ENCODE results near the gene UGT8.
A peak's percentile ranks its signal among the peaks of the same experiment; 100 is the strongest.
"Not testable (repeated sequence)": the region's sequence is repeated elsewhere in the genome, so short reads cannot be mapped to it uniquely, and the experiment has no call there.

Gene UGT8

DNA sequence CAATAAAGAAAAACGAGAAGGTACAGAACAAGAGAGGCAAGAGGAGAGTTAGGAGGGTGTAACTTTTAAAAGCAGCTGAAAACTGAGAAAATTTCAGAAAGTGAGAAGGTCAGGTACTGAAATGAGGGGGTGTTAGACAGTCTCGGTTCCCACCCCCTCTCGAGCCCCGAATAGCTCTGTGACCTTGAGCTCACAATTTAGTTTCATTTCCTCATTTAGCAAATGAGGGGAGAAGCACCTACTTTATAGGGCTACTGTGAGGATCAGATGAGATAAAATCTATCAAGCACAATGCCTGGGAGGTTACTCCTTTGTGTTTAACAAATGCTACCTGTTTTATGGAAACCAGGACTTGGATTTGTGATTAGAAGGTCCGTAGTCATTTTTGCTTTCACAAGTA, 4.9 kb downstream of the UGT8 start:
- no peak for DNase-seq (ENCODE audit: low read depth)

GRCh38 chr4:114606245-114606644, 7.6 kb downstream of the UGT8 start:
- DNase-seq (ENCODE audit: low read depth), result no peak

DNA sequence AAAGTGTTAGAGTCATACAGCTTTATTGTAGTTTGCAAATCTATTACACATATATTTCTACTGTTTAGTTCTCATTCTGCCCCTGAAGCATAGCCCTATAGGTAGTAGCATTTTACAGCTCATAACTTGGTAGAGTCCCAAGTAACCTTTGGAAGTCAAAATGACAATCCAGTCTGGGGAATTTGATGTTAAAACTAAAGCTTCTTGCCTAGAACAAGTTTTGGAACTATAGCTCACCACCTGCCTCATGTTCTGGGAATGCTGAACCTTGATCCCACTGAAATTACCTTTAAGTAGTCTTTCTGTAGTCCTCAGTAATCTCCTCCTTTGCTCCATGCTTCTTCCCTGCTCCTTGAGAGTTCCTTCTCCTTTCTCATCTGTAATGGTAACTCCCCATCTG, 8.4 kb downstream of the UGT8 start:
- no peak for DNase-seq (ENCODE audit: low read depth)

DNA sequence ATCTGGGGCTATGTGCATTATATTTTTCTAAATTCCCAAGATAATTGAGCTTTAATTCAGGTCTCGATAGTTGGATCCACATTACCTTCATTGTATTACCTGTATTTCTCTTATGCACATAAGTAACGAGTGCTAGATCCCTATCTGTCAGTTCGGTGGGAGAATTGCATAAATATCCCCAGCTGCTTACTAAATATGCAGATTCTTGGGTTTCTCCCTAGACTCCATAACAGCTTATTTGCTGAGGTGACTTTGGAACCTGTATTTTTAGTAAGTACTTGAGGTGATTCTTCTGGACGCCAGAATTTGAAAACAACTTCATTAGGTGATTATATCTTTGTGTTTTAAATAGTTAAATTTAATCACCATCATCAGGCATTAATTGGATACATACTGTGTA, 15.0 kb downstream of the UGT8 start:
- DNase-seq (ENCODE audit: low read depth), result no peak

DNA sequence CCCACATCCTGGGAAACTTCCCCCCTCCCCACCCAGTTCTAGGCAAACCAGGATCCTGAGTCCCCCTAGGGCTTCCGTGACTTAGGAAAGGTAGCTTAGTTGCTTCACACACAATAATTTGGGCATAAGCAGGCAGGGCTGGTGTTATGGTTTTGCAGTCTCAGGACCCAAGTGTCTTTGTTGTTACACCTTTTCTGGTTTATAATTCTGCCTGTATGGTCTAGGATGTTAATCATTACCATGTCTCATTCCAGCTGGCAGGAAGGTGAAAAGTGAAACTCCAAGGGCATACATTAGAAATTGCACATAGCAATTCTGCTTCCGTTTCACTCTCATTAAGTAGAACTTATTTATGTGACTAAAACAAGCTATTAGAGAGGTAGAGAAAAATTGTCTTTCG, 16.8 kb downstream of the UGT8 start:
- no peak for DNase-seq (ENCODE audit: low read depth)

DNA sequence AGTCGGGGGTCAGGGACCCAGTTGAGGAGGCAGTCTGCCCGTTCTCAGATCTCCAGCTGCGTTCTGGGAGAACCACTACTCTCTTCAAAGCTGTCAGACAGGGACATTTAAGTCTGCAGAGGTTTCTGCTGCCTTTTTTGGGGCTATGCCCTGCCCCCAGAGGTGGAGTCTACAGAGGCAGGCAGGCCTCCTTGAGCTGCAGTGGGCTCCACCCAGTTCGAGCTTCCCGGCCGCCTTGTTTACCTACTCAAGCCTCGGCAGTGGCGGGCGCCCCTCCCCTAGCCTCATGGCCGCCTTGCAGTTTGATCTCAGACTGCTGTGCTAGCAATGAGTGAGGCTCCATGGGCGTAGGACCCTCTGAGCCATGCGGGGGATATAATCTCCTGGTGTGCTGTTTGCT, 17.4 kb downstream of the UGT8 start:
- DNase-seq (ENCODE audit: low read depth), result not testable (repeated sequence)

GRCh38 chr4:114626196-114626595, 27.6 kb downstream of the UGT8 start:
- DNase-seq (ENCODE audit: low read depth), result no peak

- no peak for DNase-seq (ENCODE audit: low read depth)
Measured at GRCh38 chr4:114636192-114636935, 37.8 kb downstream of the UGT8 start.

DNA sequence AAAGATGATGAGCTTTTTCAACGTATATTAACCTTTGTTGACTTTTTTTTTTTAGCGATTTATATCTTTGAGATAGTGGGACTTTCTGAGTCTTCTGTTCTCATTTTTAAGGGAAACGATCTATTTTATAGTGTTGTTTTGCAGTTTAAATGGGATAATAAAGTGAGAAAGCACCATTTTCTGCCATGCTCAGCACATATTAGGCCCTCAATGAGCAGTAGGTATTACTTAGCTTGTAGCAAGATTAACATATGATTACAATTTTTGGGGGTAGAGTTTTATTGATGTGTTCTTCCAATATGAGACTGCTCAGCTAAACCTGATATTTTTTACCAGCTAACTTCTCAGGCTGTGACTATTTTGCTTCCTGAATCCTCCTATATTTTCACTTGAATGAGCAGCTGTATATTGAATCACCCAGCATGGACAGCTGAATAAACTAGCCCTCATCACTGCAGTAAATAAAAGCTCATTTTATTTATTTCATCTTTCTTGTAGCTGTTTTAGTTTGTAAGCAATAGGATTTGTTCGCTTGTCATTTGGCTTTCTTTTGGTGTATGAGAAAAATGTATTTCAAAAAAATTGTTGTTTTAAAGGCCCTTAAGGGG, 43.7 kb downstream of the UGT8 start:
- DNase-seq (ENCODE audit: low read depth), result no peak

DNA sequence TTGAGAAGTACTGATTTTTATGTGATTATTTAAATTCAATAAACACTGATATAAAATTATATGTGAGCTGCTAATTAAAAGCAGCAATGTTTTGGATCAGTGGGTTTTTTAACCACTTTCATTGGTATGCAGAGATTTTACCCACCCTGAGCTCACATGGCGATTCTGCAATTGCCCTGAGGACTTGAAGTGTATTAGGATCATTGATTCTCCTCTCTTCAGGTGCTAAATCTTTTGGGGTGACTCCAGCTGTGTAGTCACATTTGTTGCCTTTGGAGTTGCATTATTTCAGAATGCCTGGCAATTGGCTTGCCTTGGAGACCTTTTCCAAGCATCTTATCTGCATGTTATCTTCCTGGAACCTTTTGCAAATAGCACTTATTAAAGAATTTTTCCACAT, 51.3 kb downstream of the UGT8 start:
- DNase-seq (ENCODE audit: low read depth), result no peak

DNA sequence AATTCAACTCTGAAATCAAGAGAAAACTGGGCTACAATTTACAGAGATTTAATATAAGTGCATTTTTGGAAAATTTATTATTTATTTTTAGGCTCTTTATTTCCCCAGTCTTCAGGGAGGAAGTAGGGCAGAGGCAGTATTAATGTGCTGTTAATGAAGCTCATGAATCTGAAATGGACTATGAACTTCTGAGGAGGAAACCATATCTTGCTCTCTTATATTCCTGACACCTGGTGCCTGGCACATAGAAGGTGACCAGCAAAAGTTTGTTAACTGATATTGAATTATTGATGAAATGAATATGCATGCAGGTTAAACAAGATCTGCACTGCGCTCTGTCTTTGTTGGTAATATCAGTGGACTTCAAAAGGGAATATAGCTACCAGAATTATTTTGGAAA, 55.1 kb downstream of the UGT8 start:
- DNase-seq (ENCODE audit: low read depth), result no peak

GRCh38 chr4:114654592-114654991, 56.0 kb downstream of the UGT8 start:
- DNase-seq (ENCODE audit: low read depth), result no peak

- DNase-seq (ENCODE audit: low read depth), result no peak
Measured at GRCh38 chr4:114658179-114658578, 59.6 kb downstream of the UGT8 start.

- DNase-seq (ENCODE audit: low read depth), result no peak
Measured at GRCh38 chr4:114658776-114659175, 60.2 kb downstream of the UGT8 start.

DNA sequence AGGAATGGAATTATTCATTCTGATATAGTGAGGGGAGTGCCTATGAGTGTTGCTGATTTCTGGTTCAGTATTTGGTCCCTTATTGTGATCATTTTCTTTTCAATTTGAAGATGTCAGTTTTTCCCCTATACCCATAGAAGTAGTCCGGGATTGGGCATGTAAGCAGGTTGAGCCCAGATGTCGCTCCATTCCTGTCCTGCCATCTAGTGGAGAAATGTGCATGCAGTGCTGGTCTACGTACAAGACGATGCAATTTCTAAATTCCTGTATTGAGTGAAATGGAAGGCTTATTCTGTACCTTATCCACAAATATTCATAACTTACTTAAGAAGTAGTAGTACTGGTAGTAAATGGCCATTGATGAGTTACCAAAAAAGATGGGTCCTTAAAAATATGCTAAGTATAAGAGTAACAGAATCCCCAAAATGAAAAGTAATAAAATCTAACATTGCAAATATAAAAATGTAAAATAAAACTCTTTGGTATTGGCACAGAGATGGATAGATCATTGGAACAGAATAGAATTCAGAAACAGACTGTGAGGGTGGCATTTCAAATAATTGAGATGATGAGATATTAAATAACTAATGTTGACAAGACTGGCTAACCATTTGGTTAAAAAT, 60.9 kb downstream of the UGT8 start:
- peak; percentile 2 for DNase-seq (ENCODE audit: low read depth)

DNA sequence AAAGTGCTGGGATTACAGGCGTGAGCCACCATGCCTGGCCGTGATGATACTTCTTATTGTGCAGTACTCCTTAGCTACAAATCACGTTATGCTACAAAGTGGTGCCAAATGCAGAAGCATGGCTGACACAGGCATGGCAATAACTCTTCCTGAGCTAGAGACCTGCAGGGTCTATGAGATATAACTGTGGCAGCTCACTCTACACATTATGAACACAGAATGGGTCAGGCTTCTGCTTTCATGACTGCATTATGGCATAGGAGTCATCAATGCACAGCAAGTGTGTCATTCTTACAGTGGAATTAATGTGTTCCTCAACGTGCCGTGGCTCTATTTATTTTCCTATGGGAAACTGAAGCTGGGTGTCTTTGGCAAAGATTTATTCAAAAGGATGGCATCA, 64.5 kb downstream of the UGT8 start:
- no peak for DNase-seq (ENCODE audit: low read depth)

GRCh38 chr4:114668577-114668976, 70.0 kb downstream of the UGT8 start:
- no peak for DNase-seq (ENCODE audit: low read depth)

GRCh38 chr4:114670733-114671132, 72.1 kb downstream of the UGT8 start:
- not testable (repeated sequence) for DNase-seq (ENCODE audit: low read depth)

DNA sequence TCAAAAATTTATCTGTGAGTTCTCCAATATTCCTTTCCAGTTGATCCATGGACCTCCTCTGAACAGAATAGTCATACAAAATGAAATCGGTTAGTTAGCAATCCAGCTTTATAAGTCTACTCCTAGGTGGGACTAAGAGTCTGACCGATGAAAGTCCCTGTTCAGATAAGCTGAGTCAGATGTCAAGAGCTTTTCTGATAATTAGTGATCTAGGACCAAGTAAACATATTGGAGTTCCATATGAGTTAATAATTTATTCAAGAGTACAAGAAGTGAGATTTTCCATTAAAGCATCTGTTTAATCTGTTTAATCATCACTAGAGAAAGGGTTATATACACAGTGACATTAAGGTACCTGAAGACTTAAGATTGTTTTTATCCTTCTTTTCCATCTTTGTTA, 74.7 kb downstream of the UGT8 start:
- no peak for DNase-seq (ENCODE audit: low read depth)

DNA sequence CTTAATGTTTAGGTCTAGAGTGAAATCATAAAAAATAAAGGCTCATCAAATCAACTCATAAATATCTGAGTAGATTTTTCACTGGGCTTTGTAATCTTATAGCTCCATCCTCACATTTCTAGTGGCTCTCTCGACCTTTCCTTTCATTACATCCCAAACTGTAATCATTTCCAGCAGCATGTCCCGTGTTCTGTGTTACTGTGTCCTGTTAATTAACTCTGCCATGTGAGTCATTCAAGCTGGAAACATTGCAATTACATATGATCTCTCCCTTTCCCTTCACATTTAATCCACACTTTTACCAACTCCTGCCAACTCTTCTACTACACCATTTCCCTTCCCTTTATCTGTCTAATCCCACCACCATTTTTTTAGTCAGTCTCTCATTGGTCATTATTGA, 75.5 kb downstream of the UGT8 start:
- DNase-seq (ENCODE audit: low read depth), result no peak

GRCh38 chr4:114677346-114677979, 78.9 kb downstream of the UGT8 start:
- DNase-seq (ENCODE audit: low read depth), result no peak

DNA sequence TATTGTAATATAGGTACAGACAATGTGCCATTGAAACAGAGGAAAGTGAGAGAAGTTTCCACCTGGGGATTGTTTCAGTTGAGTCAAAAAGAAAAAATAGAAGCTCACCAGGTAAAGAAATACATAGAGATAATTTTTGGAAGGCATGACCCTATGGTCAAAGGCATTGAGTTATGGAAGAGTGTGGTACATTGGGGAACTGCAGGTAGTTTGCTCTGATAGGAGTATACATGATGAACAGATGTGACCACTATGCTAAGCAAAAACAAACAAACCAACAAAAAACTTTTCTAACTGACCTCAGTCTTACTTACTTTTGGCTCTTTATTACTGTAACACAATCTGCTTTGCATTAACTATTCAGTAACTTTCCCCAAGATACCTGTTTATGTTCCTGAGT, 85.9 kb downstream of the UGT8 start:
- DNase-seq (ENCODE audit: low read depth), result no peak

- DNase-seq (ENCODE audit: low read depth), result no peak
Measured at GRCh38 chr4:114688059-114688458, 89.5 kb downstream of the UGT8 start.
